ENCODE measurements around the gene BCL10. TPM values are rescaled to one million over a fixed set of nuclear protein-coding genes. Genes with fewer than 3 reads are reported as not detected.

The BCL10 gene
- total RNA-seq, 1 donor from 2014 or later, result 36.4 TPM

GRCh38 chr1:85245891-85246290, 30.5 kb downstream of the BCL10 start:
- no peak for FAIRE-seq
- DNase-seq (ENCODE audit: low read depth), result no peak
- no peak overlapping the region for H3K4me2 ChIP-seq (ENCODE audit: low read length)
- H3K27me3 ChIP-seq (ENCODE audit: insufficient read depth, low read length), result no peaks in the 10 kb centered on the region
- H3K79me2 ChIP-seq (ENCODE audit: insufficient read depth, low read length), result no peaks in the 10 kb centered on the region
- H3K9me3 ChIP-seq (ENCODE audit: insufficient read depth, low read depth, low read length), result no peaks in the 10 kb centered on the region
- no peak overlapping the region for H2AFZ ChIP-seq (ENCODE audit: low read depth, low read length)
- H3K36me3 ChIP-seq (ENCODE audit: insufficient read depth, low read length), result no peaks in the 10 kb centered on the region
- H3K9me3 Mint-ChIP-seq (ENCODE audit: unreplicated experiment), result peaks cover 8% of the 10 kb centered on the region
- H3K36me3 Mint-ChIP-seq (ENCODE audit: low read depth, unreplicated experiment), result peaks cover 12% of the 10 kb centered on the region
- no peak overlapping the region for H3K9ac ChIP-seq (ENCODE audit: low read length)
- TF ChIP-seq EZH2 (IDR thresholded peaks at IDR 0.05; ENCODE audit: insufficient read depth, low read length) (no peak), CTCF (IDR thresholded peaks at IDR 0.05; ENCODE audit: insufficient read depth, low read depth, low read length) (no peak)
- no peak overlapping the region for H3K27ac ChIP-seq (ENCODE audit: low read depth, low read length)
- H3K4me1 ChIP-seq (ENCODE audit: insufficient read depth, low read length), result peaks cover 7% of the 10 kb centered on the region
- H4K20me1 ChIP-seq (ENCODE audit: insufficient read depth, low read length), result no peaks in the 10 kb centered on the region
- H3K4me1 Mint-ChIP-seq (ENCODE audit: low read depth, unreplicated experiment), result peaks cover 33% of the 10 kb centered on the region
- H3K4me3 ChIP-seq (ENCODE audit: insufficient read depth, low read depth, low read length), result no peak overlapping the region
- H3K4me3 Mint-ChIP-seq (ENCODE audit: unreplicated experiment), result no peak overlapping the region
- H3K27me3 Mint-ChIP-seq (ENCODE audit: low read depth, unreplicated experiment), result no peaks in the 10 kb centered on the region
- peak overlapping the region; percentile 44 for H3K27ac Mint-ChIP-seq (ENCODE audit: unreplicated experiment)

GRCh38 chr1:85245456-85245855, 31.0 kb downstream of the BCL10 start:
- TF ChIP-seq EZH2 (IDR thresholded peaks at IDR 0.05; ENCODE audit: insufficient read depth, low read length) (no peak), CTCF (IDR thresholded peaks at IDR 0.05; ENCODE audit: insufficient read depth, low read depth, low read length) (no peak)
- H3K27me3 Mint-ChIP-seq (ENCODE audit: low read depth, unreplicated experiment), result no peaks in the 10 kb centered on the region
- H3K4me3 Mint-ChIP-seq (ENCODE audit: unreplicated experiment), result no peak overlapping the region
- H3K79me2 ChIP-seq (ENCODE audit: insufficient read depth, low read length), result no peaks in the 10 kb centered on the region
- peak overlapping the region; percentile 78 for H3K27ac Mint-ChIP-seq (ENCODE audit: unreplicated experiment)
- DNase-seq (ENCODE audit: low read depth) (no peak), FAIRE-seq (no peak)
- H3K4me1 ChIP-seq (ENCODE audit: insufficient read depth, low read length), result peaks cover 7% of the 10 kb centered on the region
- no peaks in the 10 kb centered on the region for H3K9me3 ChIP-seq (ENCODE audit: insufficient read depth, low read depth, low read length)
- no peaks in the 10 kb centered on the region for H3K27me3 ChIP-seq (ENCODE audit: insufficient read depth, low read length)
- H3K27ac ChIP-seq (ENCODE audit: low read depth, low read length), result no peak overlapping the region
- peaks cover 11% of the 10 kb centered on the region for H3K36me3 Mint-ChIP-seq (ENCODE audit: low read depth, unreplicated experiment)
- H3K4me3 ChIP-seq (ENCODE audit: insufficient read depth, low read depth, low read length), result no peak overlapping the region
- peaks cover 8% of the 10 kb centered on the region for H3K9me3 Mint-ChIP-seq (ENCODE audit: unreplicated experiment)
- no peak overlapping the region for H3K4me2 ChIP-seq (ENCODE audit: low read length)
- H4K20me1 ChIP-seq (ENCODE audit: insufficient read depth, low read length), result no peaks in the 10 kb centered on the region
- H3K9ac ChIP-seq (ENCODE audit: low read length), result no peak overlapping the region
- H2AFZ ChIP-seq (ENCODE audit: low read depth, low read length), result no peak overlapping the region
- no peaks in the 10 kb centered on the region for H3K36me3 ChIP-seq (ENCODE audit: insufficient read depth, low read length)
- H3K4me1 Mint-ChIP-seq (ENCODE audit: low read depth, unreplicated experiment), result peaks cover 37% of the 10 kb centered on the region

GRCh38 chr1:85244271-85245061, 32.0 kb downstream of the BCL10 start:
- no peaks in the 10 kb centered on the region for H3K36me3 ChIP-seq (ENCODE audit: insufficient read depth, low read length)
- H3K27ac ChIP-seq (ENCODE audit: low read depth, low read length), result no peak overlapping the region
- no peaks in the 10 kb centered on the region for H3K27me3 Mint-ChIP-seq (ENCODE audit: low read depth, unreplicated experiment)
- no peaks in the 10 kb centered on the region for H3K9me3 ChIP-seq (ENCODE audit: insufficient read depth, low read depth, low read length)
- H4K20me1 ChIP-seq (ENCODE audit: insufficient read depth, low read length), result no peaks in the 10 kb centered on the region
- H3K4me1 ChIP-seq (ENCODE audit: insufficient read depth, low read length), result peaks cover 10% of the 10 kb centered on the region
- peaks cover 3% of the 10 kb centered on the region for H3K36me3 Mint-ChIP-seq (ENCODE audit: low read depth, unreplicated experiment)
- H3K27ac Mint-ChIP-seq (ENCODE audit: unreplicated experiment), result peak overlapping the region; percentile 88
- peak overlapping the region; percentile 57 for H3K4me2 ChIP-seq (ENCODE audit: low read length)
- no peak overlapping the region for H3K4me3 ChIP-seq (ENCODE audit: insufficient read depth, low read depth, low read length)
- TF ChIP-seq CTCF (IDR thresholded peaks at IDR 0.05; ENCODE audit: insufficient read depth, low read depth, low read length), result no peak
- no peaks in the 10 kb centered on the region for H3K79me2 ChIP-seq (ENCODE audit: insufficient read depth, low read length)
- H3K9me3 Mint-ChIP-seq (ENCODE audit: unreplicated experiment), result peaks cover 2% of the 10 kb centered on the region
- peak; percentile 8 for DNase-seq (ENCODE audit: low read depth)
- peak; percentile 34 for FAIRE-seq
- H3K27me3 ChIP-seq (ENCODE audit: insufficient read depth, low read length), result no peaks in the 10 kb centered on the region
- peaks cover 42% of the 10 kb centered on the region for H3K4me1 Mint-ChIP-seq (ENCODE audit: low read depth, unreplicated experiment)
- H2AFZ ChIP-seq (ENCODE audit: low read depth, low read length), result peak overlapping the region; percentile 70
- peak overlapping the region; percentile 65 for H3K4me3 Mint-ChIP-seq (ENCODE audit: unreplicated experiment)
- no peak overlapping the region for H3K9ac ChIP-seq (ENCODE audit: low read length)

Measured in astrocyte (in vitro differentiated cells and primary cell).